DMS79 treated with DMSO at 0.1 percent for 48 hours (cell line): ENCODE data around the gene GPR152.

ENCODE experiments used
- DNase-seq: peaks from one replicate; lab custom pipeline; 2025; lab: John Stamatoyannopoulos, UW

The GPR152 gene

DNA sequence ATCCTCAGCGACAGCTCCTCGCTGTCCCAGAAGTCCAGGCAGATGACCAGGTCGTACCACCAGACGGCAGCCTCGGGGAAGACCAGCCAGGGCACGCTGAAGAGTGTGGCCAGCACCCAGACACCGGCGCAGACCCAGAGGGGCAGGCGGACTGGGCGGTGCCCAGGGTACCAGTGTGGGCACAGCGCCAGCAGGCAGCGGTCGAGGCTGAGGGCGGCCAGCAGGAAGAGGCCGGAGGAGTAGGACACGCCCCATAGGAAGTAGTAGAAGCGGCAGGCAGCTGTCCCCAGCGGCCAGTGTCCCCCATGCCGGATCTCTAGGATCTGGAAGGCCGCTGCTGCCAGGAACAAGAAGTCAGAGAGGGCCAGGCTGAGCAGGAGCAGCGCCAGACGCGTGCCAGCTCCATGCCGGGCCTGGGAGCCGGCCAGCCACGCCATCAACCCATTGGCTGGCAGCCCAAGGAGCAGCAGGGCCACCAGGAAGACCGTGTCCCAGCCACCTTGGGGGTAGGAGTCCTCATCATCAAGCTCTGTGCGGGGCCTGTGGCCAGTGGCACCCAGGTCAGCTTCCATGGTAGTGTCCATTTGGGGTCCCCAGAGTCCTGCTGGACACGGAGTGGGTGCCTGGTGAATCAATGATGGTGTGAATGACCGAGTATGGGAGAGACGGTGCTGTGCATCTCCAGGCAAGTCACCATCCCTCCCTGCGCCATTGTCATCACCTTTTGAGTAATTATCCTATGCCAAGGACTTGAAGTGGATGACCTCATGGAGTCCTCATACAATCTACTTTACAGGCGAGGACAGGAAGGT, at the start of gene GPR152:
GPR152 (minus strand) TSS at position 589 of the 812 bp plus-strand sequence; CDS start at position 584, 5 bp downstream.
- DNase-seq = no peak

GRCh38 chr11:67501854-67502253, 49.3 kb upstream of the GPR152 start:
- DNase-seq = no peak

DNA sequence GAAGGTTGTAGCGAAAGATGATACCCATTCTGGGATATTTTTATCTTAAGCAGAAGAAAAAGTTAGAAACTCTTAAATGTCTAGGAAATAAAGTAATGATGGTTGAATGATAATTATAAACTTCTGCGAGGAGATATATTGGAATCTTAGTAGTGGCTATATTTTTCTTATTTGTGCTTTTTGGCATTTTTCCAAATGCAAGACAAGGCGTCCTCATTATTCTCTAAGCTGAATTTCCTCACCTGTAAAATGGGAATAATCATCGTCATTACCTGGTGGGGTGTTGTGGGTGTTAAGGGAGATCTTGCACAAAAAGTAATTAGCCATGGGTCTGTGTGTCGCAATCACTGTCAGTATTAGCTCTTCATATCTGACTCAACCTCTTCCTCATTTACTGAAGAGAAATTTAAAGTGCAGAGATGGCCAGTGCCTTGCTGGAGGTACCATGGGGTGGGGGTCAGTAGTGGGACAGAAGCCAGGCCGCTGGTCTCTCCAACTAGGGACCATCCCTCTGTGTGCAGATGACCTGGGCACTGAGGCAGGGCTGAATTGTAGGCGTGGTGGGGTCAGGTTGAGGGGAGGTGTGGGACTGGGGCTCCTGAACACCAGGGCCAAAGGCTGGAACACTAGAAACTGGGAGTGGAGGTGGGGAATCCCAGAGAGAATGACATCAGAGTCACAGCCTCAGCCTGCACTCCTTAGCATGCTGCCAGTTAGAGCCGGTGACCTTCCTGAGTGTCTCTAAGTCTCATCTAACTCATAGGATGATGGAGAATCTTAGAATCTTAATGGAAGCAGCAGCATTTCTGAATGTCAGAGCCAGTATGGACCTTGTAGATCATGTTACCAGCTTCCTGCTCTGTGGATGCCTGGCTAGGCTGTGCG, 48.5 kb upstream of the GPR152 start:
- DNase-seq = no peak

- DNase-seq = no peak
Observed at GRCh38 chr11:67500484-67500821, 47.9 kb upstream of the GPR152 start.

DNA sequence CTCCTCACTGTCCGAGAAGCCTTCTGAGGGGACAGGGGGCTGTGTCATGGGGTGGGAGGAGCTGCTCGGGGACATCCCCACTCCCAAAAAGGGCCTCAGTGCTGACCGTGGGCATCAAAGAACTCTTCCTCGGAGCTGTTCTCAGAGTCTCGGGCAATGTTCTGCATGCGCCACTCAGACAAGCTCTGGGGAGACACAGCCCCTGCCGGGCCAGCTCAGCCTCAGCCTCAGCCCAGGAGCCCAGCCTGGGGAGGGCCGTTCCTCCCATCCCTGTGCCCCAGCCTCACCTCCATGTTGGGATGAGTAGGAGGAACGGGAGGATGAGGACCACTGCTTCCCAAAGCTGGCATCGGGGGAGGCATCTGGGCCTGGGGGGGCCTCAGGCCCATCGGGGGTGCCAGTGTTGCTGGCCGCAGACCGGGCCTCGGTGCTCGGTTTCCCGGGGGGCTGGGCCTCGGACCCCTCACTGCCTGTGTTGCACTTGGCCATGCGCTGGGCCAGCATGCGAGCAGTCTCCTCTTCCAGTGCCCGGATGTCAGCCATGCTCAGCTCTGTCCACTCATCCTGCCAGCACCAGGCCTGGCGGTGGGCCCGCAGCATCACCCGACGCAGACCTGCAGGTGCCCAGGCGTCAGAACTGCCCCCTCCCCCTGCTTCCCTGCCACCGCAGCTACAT, 47.4 kb upstream of the GPR152 start:
- DNase-seq = no peak

DNA sequence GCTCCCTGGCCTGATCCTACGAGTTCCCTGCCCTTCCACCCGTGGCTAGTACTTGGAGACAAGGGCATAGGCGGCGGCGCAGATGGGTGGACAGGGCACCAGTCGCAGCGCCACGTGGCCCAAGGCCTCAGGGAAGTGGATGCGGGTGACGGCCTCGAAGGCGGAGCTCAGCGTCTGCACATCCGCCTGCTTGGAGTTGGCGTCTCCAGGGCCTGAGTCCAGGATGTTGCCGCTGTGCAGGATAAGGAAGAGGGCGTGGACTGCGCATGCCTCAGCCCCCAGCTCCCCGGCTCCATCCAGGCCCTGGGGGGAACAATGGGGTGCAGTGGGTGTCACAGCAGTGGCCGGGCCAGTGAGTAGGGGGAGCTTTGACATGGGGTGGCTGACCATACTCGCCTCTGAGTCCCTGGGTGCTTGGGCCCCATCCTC, 46.0 kb upstream of the GPR152 start:
- DNase-seq = no peak

DNA sequence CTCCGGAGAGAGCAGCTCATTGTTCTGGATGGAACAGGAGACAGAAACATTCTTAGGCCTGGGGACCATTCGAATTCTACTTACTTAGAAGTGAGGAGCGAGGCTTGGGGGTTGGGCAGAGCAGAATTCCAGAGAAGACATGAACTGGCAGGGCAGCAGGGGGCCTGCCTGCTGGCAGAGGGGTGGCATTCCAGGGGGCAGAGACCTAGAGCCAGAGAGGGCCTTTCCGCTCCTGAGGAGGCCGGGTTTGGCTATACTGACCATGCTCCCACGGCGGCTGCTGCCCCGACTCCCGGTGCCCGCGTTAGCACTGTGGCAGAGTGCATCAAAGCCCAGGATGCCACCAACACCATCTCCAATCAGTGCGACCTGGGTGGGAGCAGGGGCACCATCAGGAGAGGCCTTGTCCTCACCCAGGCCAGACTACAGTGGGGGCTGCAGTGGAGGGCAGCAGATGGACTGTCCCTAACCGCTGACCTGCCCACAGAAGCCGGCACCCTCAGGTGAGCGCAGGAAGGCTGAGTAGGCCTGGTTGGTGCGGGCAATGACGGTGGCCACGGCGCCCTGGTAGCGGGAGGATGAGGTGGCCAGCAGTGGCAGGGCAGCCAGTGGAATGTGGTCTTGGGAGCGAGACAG, 45.2 kb upstream of the GPR152 start:
- no peak for DNase-seq

GRCh38 chr11:67496113-67496512, 43.6 kb upstream of the GPR152 start:
- no peak for DNase-seq

DNA sequence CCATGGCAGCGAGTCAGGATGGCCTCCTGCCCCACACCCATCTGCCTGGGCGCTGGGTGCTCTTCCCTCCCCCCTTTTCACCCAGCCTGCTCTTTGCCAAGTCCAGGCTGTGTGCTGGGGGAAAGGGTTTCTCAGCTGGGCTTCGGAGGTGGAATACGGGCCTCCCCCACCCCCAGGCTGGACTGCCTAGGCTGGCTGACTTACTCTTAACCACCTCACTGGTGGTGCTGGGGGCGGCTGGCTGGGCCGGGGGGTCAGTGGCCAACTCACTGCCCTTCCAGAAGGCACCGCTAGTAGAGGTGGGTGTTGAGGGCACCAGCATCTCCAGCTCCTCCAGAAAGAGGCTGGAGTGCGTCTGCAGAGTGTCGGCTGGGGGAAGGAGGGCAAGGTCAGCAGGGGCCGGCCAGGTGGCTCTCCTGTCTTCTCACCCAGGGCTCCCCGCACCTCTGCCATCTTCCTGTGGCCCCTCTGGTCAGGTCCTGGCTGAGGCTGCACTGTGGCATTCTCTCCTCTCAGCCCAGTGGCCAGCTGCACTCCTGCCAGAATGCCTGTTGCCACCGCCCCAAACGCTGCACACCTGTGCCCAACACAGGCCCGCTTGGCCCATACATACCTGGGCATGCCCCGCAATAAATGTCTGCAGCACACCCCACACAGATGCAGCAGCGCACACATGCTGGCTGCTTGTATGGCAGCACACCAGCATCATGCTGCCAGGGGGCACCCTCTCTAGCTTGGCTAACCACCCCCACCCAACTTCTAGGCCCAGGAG, 42.9 kb upstream of the GPR152 start:
- DNase-seq = no peak

- no peak for DNase-seq
Observed at GRCh38 chr11:67494371-67495233, 42.1 kb upstream of the GPR152 start.

DNA sequence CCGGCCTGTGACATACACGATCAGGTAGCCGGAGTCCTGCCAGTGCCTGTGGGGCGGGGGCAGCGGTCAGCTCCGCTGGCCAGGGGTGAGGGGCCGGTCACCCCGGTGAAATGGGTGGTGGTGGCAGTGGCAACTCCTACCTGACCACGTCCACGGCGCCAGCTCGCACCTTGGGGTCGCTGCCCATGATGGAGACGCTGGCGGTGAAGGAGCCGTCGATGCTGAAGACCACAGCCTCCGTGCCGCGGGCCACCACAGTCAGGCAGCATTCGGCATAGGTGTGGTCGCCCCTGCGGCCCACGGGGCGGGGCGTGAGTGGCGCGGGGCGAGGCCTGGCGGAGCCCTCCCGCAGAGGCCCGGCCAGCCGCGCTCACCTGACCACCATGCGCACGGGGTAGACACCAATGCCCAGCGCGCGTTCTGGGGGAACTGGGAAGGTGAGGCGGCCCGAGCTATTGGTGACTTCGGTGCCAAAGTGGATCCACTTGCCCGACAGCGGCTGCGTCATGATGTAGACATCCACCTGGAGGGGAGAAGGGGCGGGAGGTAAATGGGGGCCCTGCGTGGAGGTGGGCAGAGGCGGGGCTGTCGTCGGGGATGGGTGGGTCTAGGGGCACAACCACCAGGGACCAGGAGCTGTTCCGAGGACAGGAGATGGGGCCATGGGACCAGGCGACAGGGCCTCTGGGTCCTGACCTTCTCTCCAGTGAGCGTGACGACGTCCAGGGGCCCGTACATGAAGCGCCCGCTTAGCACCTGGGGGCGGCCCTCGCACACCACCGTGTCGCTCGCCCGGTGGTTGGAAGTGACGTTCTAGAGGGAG, 41.2 kb upstream of the GPR152 start:
- no peak for DNase-seq

- no peak for DNase-seq
Observed at GRCh38 chr11:67492801-67493547, 40.4 kb upstream of the GPR152 start.

- DNase-seq = no peak
Observed at GRCh38 chr11:67492069-67492727, 39.7 kb upstream of the GPR152 start.

DNA sequence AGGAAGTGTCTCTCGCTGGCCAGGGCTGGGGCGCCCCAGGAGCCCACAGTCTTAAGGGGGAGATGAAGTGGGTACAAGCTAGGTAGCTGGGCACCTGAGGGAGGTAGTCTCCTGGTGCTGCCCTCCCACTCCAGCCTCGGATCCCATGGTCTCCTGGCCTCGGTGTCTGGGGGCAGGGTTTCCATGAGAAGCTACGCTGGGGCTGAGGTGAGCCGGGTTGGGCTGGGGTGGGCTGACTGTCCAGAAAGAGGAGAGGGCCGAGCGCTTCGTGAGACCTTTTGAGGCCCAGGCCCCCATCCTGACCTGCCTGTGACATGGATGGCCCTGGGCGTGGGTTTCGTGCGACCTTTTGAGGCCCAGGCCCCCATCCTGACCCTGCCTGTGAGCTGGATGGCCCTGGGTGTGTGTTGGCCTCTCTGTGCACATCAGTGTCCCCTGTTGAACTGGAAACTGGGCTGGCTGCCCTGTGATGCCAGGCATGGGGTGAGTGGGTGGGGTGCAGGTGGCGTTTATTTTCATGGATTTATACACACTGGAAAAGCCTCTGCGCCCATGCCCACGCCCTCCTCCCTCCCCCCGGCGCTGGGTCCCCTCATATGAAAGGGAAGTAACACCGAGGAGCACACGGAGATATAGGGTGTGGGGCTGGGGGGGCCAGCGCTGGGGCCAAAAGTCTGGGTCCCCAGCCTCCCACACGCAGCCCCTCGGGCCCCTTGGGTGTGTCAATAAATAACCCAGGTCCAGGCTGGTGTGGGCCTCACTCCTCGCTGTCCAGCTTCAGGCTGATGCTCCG, 38.9 kb upstream of the GPR152 start:
- no peak for DNase-seq

GRCh38 chr11:67490727-67491065, 38.2 kb upstream of the GPR152 start:
- DNase-seq = no peak

GRCh38 chr11:67489885-67490726, 37.6 kb upstream of the GPR152 start:
- no peak for DNase-seq
